Measurements from ENCODE around the gene TMEM151B. TPM values are rescaled to one million over a fixed set of nuclear protein-coding genes. Genes with fewer than 3 reads are reported as not detected.

Gene TMEM151B
- total and polyA plus RNA-seq, 10 of the 15 experiments (the other 5 are each of a cell fraction or from before 2014, with no cell fraction given): 0.01 to 0.19 (median 0.05) TPM; not detected in 6

DNA sequence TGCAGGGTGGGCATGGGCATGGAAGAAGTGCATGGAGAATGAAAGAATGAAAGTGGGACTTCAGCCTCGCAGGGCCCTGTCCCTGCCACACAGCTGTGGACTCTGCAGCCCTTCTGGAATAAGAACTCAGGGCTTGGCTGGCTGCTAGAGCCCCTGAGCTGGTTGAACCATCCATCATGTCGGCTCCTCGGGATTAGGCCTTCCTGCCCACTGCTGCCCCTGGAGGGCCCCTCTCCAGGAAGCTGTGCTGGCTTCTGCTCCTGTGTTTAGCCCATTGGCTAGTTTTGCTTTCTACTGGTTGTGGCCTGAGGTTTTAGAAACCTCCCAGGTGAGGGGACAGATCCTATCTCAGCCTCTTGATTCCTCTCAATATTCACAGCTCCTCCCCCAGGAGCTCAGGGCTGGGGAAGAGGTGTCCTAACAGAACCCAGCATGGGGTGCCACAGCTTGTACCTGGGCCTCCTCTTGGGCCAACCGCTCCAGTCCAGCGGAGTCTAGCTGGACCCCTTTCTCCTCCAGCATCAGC, 35.0 kb downstream of the TMEM151B start:
- Histone ChIP-seq H3K27ac (ENCODE audit: control insufficient read depth, insufficient read depth) (no peak overlapping the region), H3K4me2 (ENCODE audit: control insufficient read depth, insufficient read depth) (no peak overlapping the region), H4K20me1 (ENCODE audit: control insufficient read depth, insufficient read depth) (no peaks in the 10 kb centered on the region), H3K9me3 (replicated peaks; ENCODE audit: control insufficient read depth, insufficient read depth, low read length) (no peaks in the 10 kb centered on the region), H3K36me3 (ENCODE audit: control insufficient read depth in 2 of 2, insufficient read depth in 2 of 2, low read length in 1 of 2) (peaks cover 12 to 34% of the 10 kb centered on the region in 2 experiments), H3K27me3 (replicated peaks in 1 of 2; ENCODE audit: control insufficient read depth in 2 of 2, insufficient read depth in 2 of 2, low read length in 1 of 2) (no peaks in the 10 kb centered on the region), H3K79me2 (ENCODE audit: control insufficient read depth, insufficient read depth, low read length) (no peaks in the 10 kb centered on the region), H3K9ac (ENCODE audit: control insufficient read depth, insufficient read depth, low read length) (no peak overlapping the region), H3K4me1 (ENCODE audit: control insufficient read depth, insufficient read depth, low read length) (no peaks in the 10 kb centered on the region), H3K4me3 (no peak overlapping the region), H2AFZ (ENCODE audit: control insufficient read depth, low read depth, low read length) (no peak overlapping the region)
- 92% methylated on average over 5 of the region's 5 CpGs for WGBS (ENCODE audit: insufficient coverage, insufficient replicate concordance, low lambda C conversion rate, missing lambda C conversion rate)
- CTCF ChIA-PET: interaction anchor here (0.7 to 7.4 kb wide), 21 partner anchors 8 to 212 kb away, joined by 3 to 87 read pairs (median 4); partner anchors contain the start of genes AARS2, CDC5L, NFKBIE and TMEM151B
- RAD21 ChIA-PET (ENCODE audit: unreplicated experiment): interaction anchor here (1.0 to 2.8 kb wide), 4 partner anchors 35 to 209 kb away, joined by 3 to 22 read pairs (median 4); partner anchors contain the start of gene TMEM151B
- FAIRE-seq: no peak
- in situ Hi-C loops (cut with MboI) (no loop called here), intact Hi-C loops (cut with micrococcal nuclease; ENCODE audit: unreplicated experiment) (loop anchor here (2.0 kb wide), 1 partner anchor 36 kb away; no protein-coding TSS in a partner anchor)
- POLR2A ChIA-PET: interaction anchor here (0.8 to 1.2 kb wide), 3 partner anchors 9 to 41 kb away, joined by 3 read pairs; no protein-coding TSS in a partner anchor
- no peak for ATAC-seq
- DNase-seq (ENCODE audit: low read depth, low spot score): no peak
- no TSS peak for BruUV-seq (replicated peaks)
- SMC1A ChIA-PET (ENCODE audit: uncharacterized antibody, unreplicated experiment): interaction anchor here (0.8 to 3.0 kb wide), 4 partner anchors 31 to 86 kb away, joined by 3 to 22 read pairs (median 4); no protein-coding TSS in a partner anchor
- TF ChIP-seq HCFC1 (IDR thresholded peaks at IDR 0.05; ENCODE audit: low read length) (no peak), CHD2 (IDR thresholded peaks at IDR 0.05; ENCODE audit: borderline replicate concordance, low read depth, low read length) (no peak), NFIC (IDR thresholded peaks at IDR 0.05; ENCODE audit: low read depth, low read length) (no peak), SIX5 (IDR thresholded peaks at IDR 0.05; ENCODE audit: low read depth, low read length, severe bottlenecking) (no peak), STAT3 (IDR thresholded peaks at IDR 0.05; ENCODE audit: low read depth, low read length) (no peak), SMAD1 (IDR thresholded peaks at IDR 0.05; ENCODE audit: low read depth, partially characterized antibody) (no peak), RELB (IDR thresholded peaks at IDR 0.05; ENCODE audit: low read depth) (no peak), HDAC2 (IDR thresholded peaks at IDR 0.05) (no peak), BACH1 (IDR thresholded peaks at IDR 0.05; ENCODE audit: borderline replicate concordance) (no peak), USF2 (IDR thresholded peaks at IDR 0.05; ENCODE audit: borderline replicate concordance, low read depth, low read length) (no peak), KLF5 (IDR thresholded peaks at IDR 0.05; ENCODE audit: partially characterized antibody) (no peak), NFYA (IDR thresholded peaks at IDR 0.05; ENCODE audit: borderline replicate concordance, low read depth, low read length) (no peak), SPI1 (IDR thresholded peaks at IDR 0.05; ENCODE audit: borderline replicate concordance, insufficient read depth, low read depth, low read length) (no peak), FOXK2 (IDR thresholded peaks at IDR 0.05) (no peak), ZBTB4 (CRISPR knock-in tag; IDR thresholded peaks at IDR 0.05) (no peak)

Data from GM12878 (cell line).